HFFc6 (cell line): ENCODE measurements around the gene KCNK7. TPM values are rescaled to one million over a fixed set of nuclear protein-coding genes. Genes with fewer than 3 reads are reported as not detected.

Source experiments
- DNase-seq: peaks from one replicate; pipeline ENCODE4 v3.0.0-alpha.2; 2018
- H3K27ac Mint-ChIP-seq: 2 replicates; pipeline ENCODE4 v1.8.0; 2020; ENCODE audit warnings: mild to moderate bottlenecking, mixed read lengths
- H3K27me3 Mint-ChIP-seq: 2 replicates; pipeline ENCODE4 v1.8.0; 2021; ENCODE audit warnings: mild to moderate bottlenecking, moderate library complexity, mixed read lengths; ENCODE audit not compliant: insufficient read depth
- H3K36me3 Mint-ChIP-seq: 2 replicates; pipeline ENCODE4 v1.8.0; 2021; ENCODE audit warnings: low read depth, mixed read lengths
- H3K4me1 Mint-ChIP-seq: 2 replicates; pipeline ENCODE4 v1.8.0; 2020; ENCODE audit warnings: low read depth, mixed read lengths
- H3K4me3 Mint-ChIP-seq: 2 replicates; pipeline ENCODE4 v1.8.0; 2020; ENCODE audit warnings: mild to moderate bottlenecking, moderate library complexity, mixed read lengths
- H3K9me3 Mint-ChIP-seq: 2 replicates; pipeline ENCODE4 v1.8.0; 2020; ENCODE audit warnings: mild to moderate bottlenecking, mixed read lengths
- CTCF ChIP-seq: fragments of 200-600 bp; sonication (generic); IDR thresholded peaks from 2 replicates; pipeline ENCODE4 v1.5.0; 2021; ENCODE audit warnings: antibody characterized with exemption, mild to moderate bottlenecking
- total RNA-seq, 6 experiments: library from RNA; stranded (reverse); fragmentation: NEBNext Ultra II Directional; extraction: Animal tissue kit (Norgen Biotek cat#: 25700); gene quantifications; 2 replicates in 1 of 6; 3 replicates in 5 of 6; pipeline ENCODE4 v1.2.3, GENCODE V29; 2021

The KCNK7 gene
- total RNA-seq, 6 experiments from 2014 or later: 0.16 to 0.31 (median 0.30) TPM; not detected in 3

GRCh38 chr11:65583589-65583988 lies 12.0 kb downstream of the KCNK7 start:
- no peak overlapping the region for H3K27ac Mint-ChIP-seq
- H3K4me3 Mint-ChIP-seq: no peak overlapping the region
- peaks cover 16% of the 10 kb centered on the region for H3K36me3 Mint-ChIP-seq
- H3K27me3 Mint-ChIP-seq: no peaks in the 10 kb centered on the region; the same call in 1 of the 2 replicates
- peaks cover 31% of the 10 kb centered on the region for H3K4me1 Mint-ChIP-seq
- TF ChIP-seq CTCF: no peak
- DNase-seq: no peak
- H3K9me3 Mint-ChIP-seq: no peaks in the 10 kb centered on the region

- H3K27me3 Mint-ChIP-seq: peaks cover 2% of the 10 kb centered on the region
- no peak for TF ChIP-seq CTCF
- peaks cover 16% of the 10 kb centered on the region for H3K36me3 Mint-ChIP-seq
- DNase-seq: no peak
- peaks cover 29% of the 10 kb centered on the region for H3K4me1 Mint-ChIP-seq
- H3K9me3 Mint-ChIP-seq: no peaks in the 10 kb centered on the region
- no peak overlapping the region for H3K27ac Mint-ChIP-seq
- H3K4me3 Mint-ChIP-seq: no peak overlapping the region; the same call in 1 of the 2 replicates
Observed at GRCh38 chr11:65581928-65582327, 13.7 kb downstream of the KCNK7 start.

GRCh38 chr11:65580756-65581155 lies 14.8 kb downstream of the KCNK7 start:
- Mint-ChIP-seq H3K9me3 (no peaks in the 10 kb centered on the region), H3K4me1 (peaks cover 23% of the 10 kb centered on the region), H3K36me3 (peaks cover 16% of the 10 kb centered on the region), H3K27ac (no peak overlapping the region), H3K4me3 (no peak overlapping the region), H3K27me3 (peaks cover 2% of the 10 kb centered on the region)
- no peak for DNase-seq
- TF ChIP-seq CTCF: no peak

GRCh38 chr11:65580031-65580692 lies 15.4 kb downstream of the KCNK7 start:
- peaks cover 16% of the 10 kb centered on the region for H3K36me3 Mint-ChIP-seq
- H3K27ac Mint-ChIP-seq: no peak overlapping the region
- peaks cover 2% of the 10 kb centered on the region for H3K27me3 Mint-ChIP-seq
- DNase-seq: no peak
- H3K4me1 Mint-ChIP-seq: peaks cover 28% of the 10 kb centered on the region
- no peak overlapping the region for H3K4me3 Mint-ChIP-seq
- H3K9me3 Mint-ChIP-seq: no peaks in the 10 kb centered on the region
- TF ChIP-seq CTCF: no peak

GRCh38 chr11:65579291-65579690 lies 16.3 kb downstream of the KCNK7 start:
- Mint-ChIP-seq H3K4me1 (peaks cover 35% of the 10 kb centered on the region), H3K9me3 (no peaks in the 10 kb centered on the region), H3K27me3 (peaks cover 8% of the 10 kb centered on the region), H3K36me3 (peaks cover 12% of the 10 kb centered on the region), H3K4me3 (no peak overlapping the region), H3K27ac (no peak overlapping the region)
- DNase-seq: no peak
- TF ChIP-seq CTCF: no peak
